SHP77 (cell line): Measurements from ENCODE around the gene ZNF652.
A peak's percentile ranks its signal among the peaks of the same experiment; 100 is the strongest.
"Not testable (repeated sequence)": the region's sequence is repeated elsewhere in the genome, so short reads cannot be mapped to it uniquely, and the experiment has no call there.

Experiments
- DNase-seq, 2 experiments: peaks; one replicate each; lab custom pipeline; 2025; lab: John Stamatoyannopoulos, UW

Gene ZNF652

GRCh38 chr17:49315551-49316257 is 46.3 kb downstream of the ZNF652 start:
- peak; percentile 72 to 87 for DNase-seq

- DNase-seq: no peak
Measured at GRCh38 chr17:49312722-49313121, 49.3 kb downstream of the ZNF652 start.

- DNase-seq: no peak
Measured at GRCh38 chr17:49299996-49300395, 62.1 kb downstream of the ZNF652 start.

- DNase-seq: no peak
Measured at GRCh38 chr17:49298371-49298976, 63.6 kb downstream of the ZNF652 start.

- DNase-seq: no peak
Measured at GRCh38 chr17:49297141-49297540, 64.9 kb downstream of the ZNF652 start.

- DNase-seq: no peak
Measured at GRCh38 chr17:49294122-49294521, 67.9 kb downstream of the ZNF652 start.

GRCh38 chr17:49292901-49293300 is 69.1 kb downstream of the ZNF652 start:
- no peak for DNase-seq

GRCh38 chr17:49291929-49292328 is 70.1 kb downstream of the ZNF652 start:
- no peak for DNase-seq

- peak; percentile 4 to 15 for DNase-seq
Measured at GRCh38 chr17:49290690-49291359, 71.2 kb downstream of the ZNF652 start.

GRCh38 chr17:49288388-49288787 is 73.7 kb downstream of the ZNF652 start:
- no peak for DNase-seq

GRCh38 chr17:49287481-49287880 is 74.6 kb downstream of the ZNF652 start:
- DNase-seq: no peak

- not testable (repeated sequence) for DNase-seq
Measured at GRCh38 chr17:49286261-49286973, 75.6 kb downstream of the ZNF652 start.

- no peak for DNase-seq
Measured at GRCh38 chr17:49285716-49286115, 76.3 kb downstream of the ZNF652 start.

GRCh38 chr17:49280918-49281317 is 81.1 kb downstream of the ZNF652 start:
- no peak for DNase-seq

- DNase-seq: no peak
Measured at GRCh38 chr17:49280061-49280460, 82.0 kb downstream of the ZNF652 start.

- DNase-seq: not testable (repeated sequence)
Measured at GRCh38 chr17:49279263-49280015, 82.6 kb downstream of the ZNF652 start.

- no peak for DNase-seq
Measured at GRCh38 chr17:49278076-49278475, 84.0 kb downstream of the ZNF652 start.

GRCh38 chr17:49277638-49278037 is 84.4 kb downstream of the ZNF652 start:
- DNase-seq: no peak

GRCh38 chr17:49275981-49276380 is 86.1 kb downstream of the ZNF652 start:
- DNase-seq: not testable (repeated sequence)

- no peak for DNase-seq
Measured at GRCh38 chr17:49269356-49269755, 92.7 kb downstream of the ZNF652 start.

- DNase-seq: no peak
Measured at GRCh38 chr17:49267912-49268311, 94.1 kb downstream of the ZNF652 start.

GRCh38 chr17:49266233-49266632 is 95.8 kb downstream of the ZNF652 start:
- DNase-seq: no peak
